Dedifferentiated amniotic fluid mesenchymal stem cell (primary cell): ENCODE results near the gene CYP2W1.
"Not testable (repeated sequence)": the region's sequence is repeated elsewhere in the genome, so short reads cannot be mapped to it uniquely, and the experiment has no call there.

Experiments
- DNase-seq: peaks from one replicate; pipeline ENCODE4 v3.0.0-alpha.2; 2016; ENCODE audit errors: extremely low spot score

The CYP2W1 gene, protein sequence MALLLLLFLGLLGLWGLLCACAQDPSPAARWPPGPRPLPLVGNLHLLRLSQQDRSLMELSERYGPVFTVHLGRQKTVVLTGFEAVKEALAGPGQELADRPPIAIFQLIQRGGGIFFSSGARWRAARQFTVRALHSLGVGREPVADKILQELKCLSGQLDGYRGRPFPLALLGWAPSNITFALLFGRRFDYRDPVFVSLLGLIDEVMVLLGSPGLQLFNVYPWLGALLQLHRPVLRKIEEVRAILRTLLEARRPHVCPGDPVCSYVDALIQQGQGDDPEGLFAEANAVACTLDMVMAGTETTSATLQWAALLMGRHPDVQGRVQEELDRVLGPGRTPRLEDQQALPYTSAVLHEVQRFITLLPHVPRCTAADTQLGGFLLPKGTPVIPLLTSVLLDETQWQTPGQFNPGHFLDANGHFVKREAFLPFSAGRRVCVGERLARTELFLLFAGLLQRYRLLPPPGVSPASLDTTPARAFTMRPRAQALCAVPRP

DNA sequence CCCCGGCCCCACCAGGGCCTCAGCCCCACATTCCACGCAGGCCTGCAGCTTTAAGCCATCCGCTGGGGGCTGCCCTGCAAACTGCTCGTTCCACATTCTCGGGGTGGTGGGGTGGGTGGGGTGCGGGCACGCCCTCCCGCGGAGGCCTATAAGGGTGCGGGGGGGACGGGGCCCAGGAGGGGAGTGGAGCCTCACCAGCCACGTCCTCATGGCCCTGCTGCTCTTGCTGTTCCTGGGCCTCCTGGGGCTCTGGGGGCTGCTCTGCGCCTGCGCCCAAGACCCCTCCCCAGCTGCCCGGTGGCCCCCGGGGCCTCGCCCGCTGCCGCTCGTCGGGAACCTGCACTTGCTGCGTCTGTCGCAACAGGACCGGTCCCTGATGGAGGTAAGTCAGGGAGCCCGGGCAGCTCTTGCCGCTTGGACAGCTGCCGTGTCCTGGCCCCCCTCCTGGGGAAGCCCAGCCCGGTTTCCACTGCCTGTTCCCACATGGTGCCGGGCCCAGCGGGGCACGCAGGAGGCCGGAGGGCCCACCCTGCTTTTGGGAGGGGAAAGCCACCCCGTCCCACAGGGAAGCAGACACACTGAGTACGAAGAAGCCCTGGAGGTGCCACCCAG lies at the start of gene CYP2W1:
Gene CYP2W1, plus strand, starts transcription at position 178 of the 612 bp plus-strand sequence. Its CDS starts 31 bp downstream, at position 209.
- no peak for DNase-seq

DNA sequence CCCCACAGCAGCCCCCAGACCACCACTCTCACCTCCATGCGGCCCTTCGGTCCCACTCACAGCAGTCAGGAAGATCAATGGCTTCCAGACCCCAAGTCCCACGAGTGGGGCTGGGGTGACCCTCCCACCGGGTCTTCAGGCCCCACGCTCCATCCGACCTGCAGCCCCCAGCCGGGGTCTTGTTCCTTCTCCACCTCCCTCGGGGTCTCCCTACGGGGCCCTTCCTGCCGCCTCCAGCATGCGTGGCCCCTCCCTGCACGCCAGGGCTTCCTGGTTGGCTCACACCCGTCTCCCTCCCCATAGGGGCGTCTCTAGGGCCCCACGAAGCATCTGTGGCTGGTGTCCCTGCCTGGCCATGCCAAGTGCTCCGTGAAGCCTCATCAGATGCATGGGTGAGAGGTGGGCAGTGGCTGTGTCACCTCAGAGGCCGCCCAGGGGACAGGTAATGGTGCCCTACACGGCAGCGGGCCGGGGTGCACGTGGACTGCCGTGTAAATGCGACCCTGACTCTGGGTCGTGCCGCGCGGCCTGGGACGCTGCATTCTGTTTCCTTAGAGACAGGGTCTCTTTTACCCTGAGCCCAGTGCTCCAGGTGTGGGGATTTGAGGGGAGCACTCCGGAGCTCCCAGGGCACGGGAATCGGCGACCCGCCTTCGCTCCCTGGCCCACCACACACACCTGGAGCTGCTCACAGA lies 48.4 kb upstream of the CYP2W1 start:
- DNase-seq, result no peak

- no peak for DNase-seq
These were observed 47.7 kb upstream of the CYP2W1 start for GRCh38 chr7:935164-935873.

DNA sequence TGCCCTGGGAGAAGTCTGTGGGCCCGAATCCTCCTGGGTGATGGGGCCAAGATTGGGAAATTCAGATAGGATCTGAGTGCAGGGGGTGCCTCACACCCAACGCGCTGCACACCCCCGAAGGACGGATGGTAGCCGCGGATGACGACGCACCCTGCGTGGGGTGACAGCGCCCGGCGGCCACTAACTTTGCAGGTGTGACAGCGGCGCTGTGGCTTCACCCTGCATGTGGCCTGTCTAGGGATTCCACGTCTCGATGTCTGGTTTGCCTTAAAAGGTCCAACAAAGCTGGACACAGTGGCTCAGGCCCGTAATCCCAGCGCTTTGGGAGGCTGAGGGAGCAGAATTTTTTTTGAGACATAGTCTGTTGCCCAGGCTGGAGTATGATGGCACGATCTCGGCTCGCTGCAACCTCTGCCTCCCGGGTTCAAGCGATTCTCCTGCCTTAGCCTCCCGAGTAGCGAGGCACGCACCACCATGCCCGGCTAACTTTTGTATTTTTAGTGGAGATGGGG lies 47.1 kb upstream of the CYP2W1 start:
- no peak for DNase-seq

DNA sequence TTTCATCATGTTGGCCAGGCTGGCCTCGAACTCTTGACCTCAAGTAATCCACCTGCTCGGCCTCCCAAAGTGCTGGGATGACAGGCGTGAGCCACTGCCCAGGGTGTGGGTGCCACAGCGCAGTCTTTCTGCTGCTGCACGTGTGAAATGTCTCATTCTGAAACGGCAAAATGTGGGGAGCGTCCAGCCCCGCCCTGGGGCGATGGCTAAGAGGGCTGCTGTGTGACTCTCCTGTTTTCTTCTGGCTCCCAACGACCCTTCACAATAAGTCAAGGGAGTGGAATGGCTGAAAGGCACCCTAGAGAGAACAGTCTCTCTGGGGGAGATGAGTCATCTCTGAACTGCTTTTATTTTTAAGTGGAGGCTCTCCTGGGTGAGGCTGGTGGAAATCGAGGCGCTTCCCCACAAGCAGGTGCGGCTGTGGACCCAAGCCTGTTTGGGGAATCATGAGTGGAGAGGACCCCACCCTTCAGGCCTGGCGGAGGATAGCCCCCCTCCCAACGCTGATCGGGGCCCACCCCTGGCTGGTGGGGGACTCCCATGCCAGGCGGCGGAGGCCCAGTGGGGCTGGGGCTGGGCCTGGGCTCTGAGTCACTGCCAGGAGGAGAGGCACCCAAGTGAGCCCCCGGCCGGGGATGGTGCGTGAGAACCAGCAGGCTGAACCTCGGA lies 46.5 kb upstream of the CYP2W1 start:
- no peak for DNase-seq

- DNase-seq, result no peak
These were observed 45.0 kb upstream of the CYP2W1 start for GRCh38 chr7:937856-938484.

DNA sequence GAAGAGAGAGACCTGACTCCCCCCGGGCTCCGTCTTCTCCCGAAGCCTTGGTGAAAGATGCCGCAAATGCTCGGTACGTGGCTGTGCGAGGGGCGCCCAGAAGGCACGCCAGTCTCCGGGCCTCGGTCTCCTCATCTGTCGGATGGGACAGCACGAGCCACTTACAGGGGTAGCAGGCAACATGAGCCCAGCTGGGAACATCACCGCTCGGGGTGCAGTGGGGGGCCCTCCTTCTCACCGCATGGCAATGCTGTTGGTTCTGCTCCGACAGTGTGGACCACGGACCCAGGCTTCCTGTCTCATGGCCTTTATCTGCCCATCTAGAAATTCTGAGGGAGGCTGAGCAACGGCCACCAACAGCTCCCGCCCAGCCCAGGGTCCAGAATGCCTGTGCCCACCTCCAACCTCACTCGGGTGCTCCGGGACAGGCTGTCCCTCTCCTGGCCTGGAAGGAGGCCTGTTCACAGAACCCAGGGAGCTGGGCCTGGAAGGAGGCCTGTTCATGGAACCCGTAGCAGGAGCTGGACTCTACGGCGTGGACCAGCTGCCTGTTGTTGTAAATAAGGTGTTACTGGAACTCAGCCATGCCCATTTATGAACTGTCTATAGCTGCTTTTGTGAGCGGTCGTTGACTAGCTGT lies 44.3 kb upstream of the CYP2W1 start:
- no peak for DNase-seq

- DNase-seq, result no peak
These were observed 43.1 kb upstream of the CYP2W1 start for GRCh38 chr7:939843-940242.

- no peak for DNase-seq
These were observed 42.2 kb upstream of the CYP2W1 start for GRCh38 chr7:940599-941408.

DNA sequence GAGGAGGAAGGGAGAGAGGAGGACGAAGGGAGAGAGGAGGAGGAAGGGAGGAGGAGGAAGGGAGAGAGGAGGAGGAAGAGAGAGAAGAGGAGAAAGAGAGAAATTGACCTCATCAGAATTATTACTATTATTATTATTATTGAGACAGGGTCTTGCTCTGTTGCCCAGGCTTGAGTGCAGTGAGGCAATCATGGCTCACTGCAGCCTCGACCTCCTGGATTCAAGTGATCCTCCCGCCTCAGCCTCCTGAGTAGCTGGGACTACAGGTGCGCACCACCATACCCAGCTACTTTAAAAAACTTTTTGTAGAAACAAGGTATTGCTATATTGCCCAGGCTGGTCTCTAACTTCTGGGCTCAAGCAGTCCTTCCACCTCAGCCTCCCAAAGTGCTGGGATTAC lies 39.2 kb upstream of the CYP2W1 start:
- DNase-seq, result not testable (repeated sequence)

DNA sequence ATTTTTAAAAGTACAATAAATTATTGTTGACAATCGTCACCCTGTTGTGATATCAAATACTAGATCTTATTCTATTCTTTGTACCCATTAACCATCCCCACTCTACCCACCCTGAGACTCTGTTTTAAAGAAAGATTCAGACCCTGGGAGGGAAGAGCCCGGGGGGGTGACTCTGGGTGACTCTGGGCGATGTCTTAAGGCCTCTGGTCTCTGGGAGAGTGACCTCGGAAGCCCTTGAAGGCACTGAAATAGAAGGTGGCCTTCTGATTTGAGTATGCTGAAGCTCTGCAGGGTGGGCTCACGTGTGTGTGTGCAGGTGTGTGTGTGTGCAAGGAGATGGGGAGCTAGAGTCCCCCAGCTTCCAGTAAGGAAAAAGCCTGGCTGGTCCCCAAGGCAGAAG lies 38.2 kb upstream of the CYP2W1 start:
- no peak for DNase-seq

GRCh38 chr7:945147-945555 lies 37.8 kb upstream of the CYP2W1 start:
- DNase-seq, result no peak

DNA sequence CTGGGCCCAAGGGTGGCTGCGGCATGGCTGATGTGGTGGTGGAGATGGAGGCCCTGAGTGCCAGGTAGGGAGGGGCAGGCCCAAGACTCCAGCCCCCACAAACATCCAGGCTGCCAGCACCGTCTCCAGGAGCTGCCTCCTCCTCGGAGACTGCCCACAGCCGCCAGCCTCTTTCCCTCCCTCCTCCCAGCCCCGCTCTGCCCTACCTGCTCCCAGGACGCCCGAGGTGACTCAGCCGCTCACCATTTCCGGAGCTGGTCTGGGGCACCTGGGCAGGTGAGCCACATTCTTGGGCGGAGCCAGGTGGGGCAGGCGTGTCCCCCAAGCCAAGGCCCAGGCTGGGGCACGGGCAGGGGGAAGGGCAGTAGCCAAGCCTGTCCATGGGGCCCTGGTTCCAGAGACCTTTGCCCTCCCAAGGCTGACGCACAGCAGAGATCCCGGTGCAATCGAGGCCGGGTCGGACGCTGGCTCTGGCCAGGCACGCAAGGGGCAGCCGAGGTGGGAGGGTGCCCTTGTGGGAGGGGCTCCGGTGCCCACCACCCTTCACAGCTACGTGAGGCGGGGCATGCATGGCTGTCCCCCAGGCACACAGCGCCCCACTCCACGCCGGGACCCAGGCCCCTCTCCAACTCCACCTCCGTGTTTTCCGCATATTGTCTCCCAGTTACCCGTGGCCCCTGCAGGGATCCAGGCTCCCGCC lies 37.3 kb upstream of the CYP2W1 start:
- no peak for DNase-seq

GRCh38 chr7:946256-946996 lies 36.6 kb upstream of the CYP2W1 start:
- DNase-seq, result no peak

- DNase-seq, result no peak
These were observed 35.4 kb upstream of the CYP2W1 start for GRCh38 chr7:947391-948210.

DNA sequence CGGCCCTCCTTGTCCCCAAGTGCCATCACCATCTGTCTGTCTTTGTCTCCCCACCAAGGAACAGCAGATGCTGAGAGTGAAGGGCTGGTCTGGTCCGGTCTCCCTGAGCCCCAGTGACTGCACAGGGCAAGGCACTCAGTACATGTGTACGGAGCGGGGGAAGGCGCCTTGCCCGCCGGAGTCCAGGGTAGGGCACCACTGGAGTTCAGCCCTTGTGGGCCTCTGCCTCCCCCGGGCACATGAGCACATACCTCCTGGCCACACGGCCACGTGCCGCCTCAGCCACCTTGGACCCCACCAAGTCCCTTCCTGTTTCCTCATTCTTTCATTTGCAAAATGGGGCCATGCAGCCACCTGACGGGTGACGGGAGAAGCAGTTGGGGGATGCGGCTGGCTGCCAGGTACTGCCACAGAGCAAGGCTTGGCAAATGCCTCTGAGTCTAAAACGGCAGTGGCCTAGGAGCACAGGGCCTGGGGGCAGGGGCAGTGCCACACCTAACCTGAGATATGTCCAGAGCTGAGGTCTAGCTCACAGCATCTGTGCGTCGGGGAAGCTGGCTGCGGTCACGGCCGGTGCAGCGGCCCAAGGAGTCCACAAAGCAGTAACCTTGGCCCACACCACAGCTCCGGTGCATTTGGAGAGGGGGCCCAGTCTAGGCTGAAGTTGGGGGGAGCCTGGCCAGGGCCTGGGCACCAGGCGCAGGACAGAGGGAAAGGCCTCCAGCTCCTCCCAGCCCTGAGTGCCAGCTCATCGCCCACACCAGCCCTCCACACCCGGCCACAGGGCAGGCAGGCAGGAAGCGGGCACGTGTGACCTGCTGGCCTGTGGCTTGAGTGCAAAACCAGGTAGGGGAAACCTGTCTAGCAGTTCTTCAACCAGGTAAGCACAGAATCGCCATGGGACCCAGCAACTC lies 33.7 kb upstream of the CYP2W1 start:
- DNase-seq, result no peak
